ENCODE results near the gene HORMAD2.
"Not testable (repeated sequence)": the region's sequence is repeated elsewhere in the genome, so short reads cannot be mapped to it uniquely, and the experiment has no call there.

HORMAD2 gene

GRCh38 chr22:30195245-30196140 is 115.2 kb downstream of the HORMAD2 start:
- peak; percentile 79 for DNase-seq

GRCh38 chr22:30196141-30196879 is 116.0 kb downstream of the HORMAD2 start:
- peak; percentile 89 for DNase-seq

GRCh38 chr22:30196880-30197336 is 116.6 kb downstream of the HORMAD2 start:
- no peak for DNase-seq

DNA sequence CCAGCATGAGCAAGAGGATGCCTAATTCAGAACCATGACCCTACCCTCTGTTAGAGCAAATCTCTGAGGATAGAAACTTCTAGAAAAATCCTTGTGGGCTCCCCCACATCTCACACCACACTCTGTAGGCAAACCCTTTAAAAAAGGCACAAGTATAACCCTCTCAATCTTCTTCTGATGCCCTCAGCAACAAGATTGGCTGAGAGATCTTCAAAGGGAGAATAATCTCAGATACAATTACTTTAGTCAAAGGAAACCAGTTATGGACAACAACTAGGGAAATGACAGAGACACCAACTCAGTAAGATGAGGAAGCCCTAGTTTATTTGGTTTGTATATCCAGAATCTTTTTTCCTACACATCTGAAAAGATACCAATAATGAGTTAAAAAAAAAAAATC is 117.1 kb downstream of the HORMAD2 start:
- no peak for DNase-seq

DNA sequence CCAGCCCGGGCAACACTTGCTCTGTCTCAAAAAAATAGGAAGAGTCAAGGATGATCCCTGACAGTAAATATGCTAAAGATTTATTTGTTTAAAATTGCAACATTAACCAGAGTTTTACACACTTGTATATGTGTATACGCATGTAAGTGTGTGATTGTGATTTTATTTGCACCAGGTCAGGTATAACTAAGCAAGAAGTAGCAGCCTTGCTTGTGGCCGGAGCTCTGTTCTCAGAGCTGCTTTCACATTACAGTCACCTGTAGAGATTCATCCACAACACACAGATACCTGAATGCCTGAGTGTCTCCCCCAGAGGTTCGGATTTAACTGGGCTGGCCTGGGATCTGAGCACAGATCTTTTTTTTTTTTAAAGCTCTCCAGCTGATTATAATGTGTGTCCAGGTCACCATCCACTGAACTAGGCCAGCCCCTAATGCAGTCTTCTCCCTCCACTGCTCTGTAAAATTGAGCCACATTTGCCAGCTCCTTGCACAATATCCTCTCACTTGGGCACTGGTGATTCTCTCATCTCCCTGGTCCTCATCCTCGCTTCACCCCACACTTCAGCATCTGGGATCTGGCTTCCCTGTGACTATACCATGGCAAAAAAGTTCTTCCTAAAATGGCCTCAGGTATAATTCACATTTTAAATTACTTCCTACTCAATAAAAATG is 118.0 kb downstream of the HORMAD2 start:
- no peak for DNase-seq

GRCh38 chr22:30198921-30199320 is 118.7 kb downstream of the HORMAD2 start:
- no peak for DNase-seq

GRCh38 chr22:30200905-30201304 is 120.6 kb downstream of the HORMAD2 start:
- not testable (repeated sequence) for DNase-seq

- no peak for DNase-seq
These were observed 121.7 kb downstream of the HORMAD2 start for GRCh38 chr22:30201945-30202344.

DNA sequence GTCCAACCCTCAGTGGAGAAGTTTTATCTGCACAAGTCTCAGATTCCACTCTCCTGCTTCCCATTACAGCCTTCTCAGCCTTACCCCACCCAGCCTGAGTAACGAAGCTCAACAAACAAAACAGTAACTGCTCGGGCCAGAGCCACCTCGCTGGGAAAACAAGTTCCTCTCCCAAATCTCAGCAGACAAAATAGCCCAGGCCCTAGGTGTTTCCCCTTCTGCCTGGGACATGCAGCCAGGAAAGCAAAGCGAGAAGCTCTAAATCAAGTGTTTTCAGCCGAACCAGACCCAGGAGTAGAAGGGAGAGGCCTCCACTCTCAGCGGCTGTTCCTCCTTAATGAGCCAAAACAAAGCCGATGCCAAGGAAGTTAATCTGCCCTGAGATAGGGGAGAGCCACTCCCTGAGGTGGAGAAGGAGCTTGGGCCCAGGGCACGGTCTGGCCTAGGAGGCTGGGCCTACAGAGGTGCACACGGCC is 122.3 kb downstream of the HORMAD2 start:
- no peak for DNase-seq

DNA sequence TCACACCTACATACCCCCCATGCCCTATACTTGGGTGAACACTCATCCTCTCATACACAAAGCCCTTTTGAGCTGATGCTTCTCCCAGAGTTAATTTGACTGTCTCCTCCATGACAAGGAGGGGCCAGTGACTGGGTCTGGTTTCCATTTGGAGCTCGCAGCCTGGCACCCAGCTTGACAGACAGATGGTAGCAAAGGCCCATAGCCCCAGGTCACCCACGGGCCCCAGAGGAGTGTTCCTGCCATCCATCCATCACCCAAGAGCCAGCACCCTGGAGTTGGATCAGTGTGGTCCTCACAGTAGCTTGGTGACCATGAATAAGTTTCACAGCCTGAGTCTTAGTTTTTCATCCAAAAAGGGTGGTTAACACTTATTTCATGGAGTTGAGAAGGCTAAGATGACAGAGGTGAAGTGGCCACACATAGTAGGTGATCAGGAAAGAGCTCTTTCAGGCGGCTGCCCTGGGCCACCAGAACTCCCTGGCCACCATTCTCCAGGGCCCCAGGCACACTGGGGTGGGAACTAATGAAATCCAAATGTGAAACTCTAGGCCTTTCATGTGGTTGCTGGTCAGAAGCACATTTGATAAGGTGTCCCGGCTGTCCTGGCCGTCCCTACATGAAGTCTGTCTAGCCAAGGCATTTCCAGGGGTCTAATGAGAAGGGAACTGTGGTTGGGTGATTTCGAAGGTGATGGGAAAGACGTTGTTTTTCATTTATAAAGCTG is 123.9 kb downstream of the HORMAD2 start:
- DNase-seq = no peak

DNA sequence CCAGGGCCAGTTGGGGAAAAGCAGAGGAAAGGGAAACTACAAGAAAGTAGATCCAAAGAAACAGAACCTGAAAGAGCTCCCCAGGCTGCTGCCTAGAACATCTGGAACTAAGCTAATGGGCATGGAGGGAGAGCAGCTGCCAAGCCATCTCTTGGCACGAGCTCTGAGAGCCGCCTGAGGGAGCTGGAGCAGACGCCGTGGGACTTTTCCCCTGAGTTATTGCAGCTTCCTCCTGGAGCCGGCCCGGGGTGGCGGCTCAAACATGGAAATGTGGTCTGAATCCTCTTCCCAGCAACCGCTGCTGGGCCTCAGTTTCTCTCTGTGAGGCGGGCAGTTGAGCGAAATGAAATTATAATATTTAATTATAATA is 124.5 kb downstream of the HORMAD2 start:
- DNase-seq = peak; percentile 83

DNA sequence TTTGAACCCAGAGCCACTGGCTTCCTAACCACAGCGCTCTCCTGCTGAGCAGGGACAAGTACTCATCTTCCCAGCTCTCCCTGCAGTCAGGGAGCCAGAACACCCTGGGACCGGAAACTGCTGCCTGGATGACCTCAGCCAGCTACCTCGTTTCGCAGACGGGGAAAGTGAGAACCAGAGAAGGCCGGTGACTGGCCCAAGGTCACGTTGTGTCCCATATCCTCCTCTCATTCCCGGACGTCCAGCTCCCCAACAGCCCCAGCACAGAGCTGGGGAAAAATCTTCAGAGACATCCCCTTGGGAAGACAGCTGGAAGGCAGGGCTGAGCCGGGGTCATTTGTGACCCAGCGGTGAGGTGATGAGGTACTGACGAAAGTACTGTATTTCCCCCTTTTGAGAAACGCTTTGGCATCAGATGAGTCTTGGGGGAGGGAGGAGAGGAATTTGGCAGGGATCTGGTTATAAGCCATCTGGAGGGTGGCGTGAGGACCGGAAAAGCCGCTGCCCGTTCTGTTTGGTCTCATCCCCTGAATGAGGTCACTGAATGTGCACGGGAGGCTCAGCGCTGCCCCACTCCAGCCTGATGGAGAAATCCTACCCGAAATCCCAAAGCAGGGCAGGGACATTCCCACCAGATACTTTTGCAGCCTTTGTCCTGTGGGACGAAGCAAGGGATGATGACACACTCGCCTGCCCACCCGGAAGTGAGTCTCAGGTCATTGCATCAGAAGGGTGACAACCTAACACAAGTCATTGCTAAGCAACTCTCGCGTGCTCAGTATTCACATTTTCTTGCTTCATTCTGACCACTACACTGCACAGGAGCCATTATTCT is 125.2 kb downstream of the HORMAD2 start:
- DNase-seq = no peak

GRCh38 chr22:30206944-30207343 is 126.7 kb downstream of the HORMAD2 start:
- DNase-seq = no peak

DNA sequence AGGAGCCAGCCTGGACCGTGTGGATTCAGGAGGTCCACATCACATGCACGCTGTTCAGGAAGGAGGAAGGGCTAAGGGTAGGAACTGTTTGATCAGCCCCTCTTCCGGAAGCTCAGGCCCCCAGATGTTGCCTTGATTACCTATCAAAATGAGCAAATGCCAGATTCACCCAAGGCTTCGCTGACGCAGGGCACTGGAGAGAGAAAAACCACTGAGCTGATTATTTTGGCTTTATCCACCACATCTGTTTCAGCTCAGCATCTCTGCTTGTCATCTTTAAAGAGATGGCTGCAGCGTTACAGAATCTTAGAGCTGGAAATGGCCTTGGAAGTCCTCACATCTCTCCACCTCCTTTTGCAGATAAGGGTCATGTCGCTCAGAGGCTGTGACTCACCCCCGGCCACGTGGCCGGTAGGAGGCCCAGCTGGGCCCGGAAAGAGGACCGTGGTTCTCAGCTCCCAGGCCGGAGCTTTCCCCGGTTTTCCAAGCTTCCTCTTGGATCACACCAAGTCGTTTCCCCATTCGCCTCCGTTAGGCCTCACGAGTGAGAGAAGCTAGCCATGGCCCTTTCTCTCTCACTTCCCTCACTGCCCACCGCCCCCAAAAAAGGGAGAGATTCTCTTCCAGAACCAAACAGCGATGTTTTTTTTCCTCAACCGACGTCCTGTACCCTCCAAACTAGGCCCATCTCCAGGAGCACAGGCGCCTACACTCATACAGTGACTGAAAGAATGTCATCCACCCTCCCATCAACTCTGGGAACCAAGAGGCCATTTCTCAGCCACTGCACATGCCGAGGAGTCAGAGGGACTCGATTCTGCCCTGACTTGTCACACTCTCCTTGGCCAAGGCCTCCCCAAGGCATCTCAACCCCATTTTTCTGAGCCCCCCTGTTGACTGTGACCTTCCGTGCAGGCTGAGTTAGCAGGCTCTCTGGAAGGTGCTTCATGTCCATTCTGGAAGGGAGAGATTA is 128.7 kb downstream of the HORMAD2 start:
- peak; percentile 77 for DNase-seq

GRCh38 chr22:30209642-30210041 is 129.4 kb downstream of the HORMAD2 start:
- DNase-seq = no peak

DNA sequence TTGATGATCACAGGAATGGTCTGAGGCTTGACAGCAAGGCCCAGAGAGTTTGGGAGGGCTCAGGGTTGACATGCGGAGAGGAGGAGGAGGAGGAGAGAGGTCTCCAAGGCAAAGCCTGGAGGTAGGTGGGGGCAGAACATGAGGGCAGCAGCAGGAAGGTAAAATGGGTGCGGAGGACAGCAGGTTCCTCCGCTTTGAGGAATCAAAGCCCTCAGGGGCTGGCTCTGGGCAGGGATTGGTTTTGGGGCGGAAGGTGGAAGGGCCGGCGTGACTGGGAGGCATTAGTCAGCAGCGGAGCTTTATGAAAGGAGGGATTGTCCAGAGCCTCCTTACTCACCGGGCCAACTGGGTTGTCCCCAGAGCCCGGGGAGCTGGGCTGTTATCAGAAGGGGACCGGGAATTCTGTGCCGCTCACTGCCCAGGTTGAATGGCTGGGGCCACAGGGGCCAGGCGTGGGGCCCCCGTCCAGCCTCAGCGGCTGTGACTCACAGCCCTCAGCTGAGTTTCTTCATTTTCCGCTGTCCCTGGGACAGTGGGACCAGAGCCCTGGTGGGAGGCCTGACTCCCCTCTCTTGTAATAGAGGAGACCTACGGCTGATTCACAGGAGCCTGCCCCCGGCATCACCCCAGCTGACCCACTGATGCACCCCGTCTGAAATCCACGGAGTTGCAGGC is 130.1 kb downstream of the HORMAD2 start:
- no peak for DNase-seq

- no peak for DNase-seq
These were observed 131.0 kb downstream of the HORMAD2 start for GRCh38 chr22:30211124-30211820.

- no peak for DNase-seq
These were observed 132.2 kb downstream of the HORMAD2 start for GRCh38 chr22:30212363-30212995.

GRCh38 chr22:30212996-30213441 is 132.8 kb downstream of the HORMAD2 start:
- DNase-seq = no peak
